Pancreas (tissue), 10 donors: Measurements from ENCODE around the gene SLC25A51. TPM values are rescaled to one million over a fixed set of nuclear protein-coding genes. Genes with fewer than 3 reads are reported as not detected.

Experiments used
- ATAC-seq, 4 donors: fragments of 200-7000 bp; cut with Tn5 transposase; one replicate each; pipeline versions ENCODE4 v1.8.0 to v1.9.1; 2020; ENCODE audit warnings: mild to moderate bottlenecking in 4 of 4, moderate library complexity in 4 of 4
- DNase-seq, 6 donors: peaks; one replicate each; pipeline ENCODE4 v3.0.0-alpha.2; 2020
- FAIRE-seq: peaks from 2 replicates; lab custom pipeline; 2012; peaks lifted over from hg19 to GRCh38; lab: Jason Lieb, UNC
- H3K27ac ChIP-seq, 4 donors: fragments of 200-600 bp; sonication (generic); 1 replicate in 3 of 4; 2 replicates in 1 of 4; pipeline versions ENCODE4 v1.5.0 to v1.8.0; 2020
- H3K27me3 ChIP-seq, 4 donors: fragments of 200-600 bp; one replicate each; pipeline ENCODE4 v1.8.0; 2021
- H3K36me3 ChIP-seq, 3 donors: fragments of 200-600 bp; sonication (generic) in 1 of 3; one replicate each; pipeline versions ENCODE4 v1.5.0 to v1.8.0; 2020 to 2021
- H3K4me1 ChIP-seq, 3 donors: fragments of 200-600 bp; one replicate each; pipeline ENCODE4 v1.8.0; 2021
- H3K4me3 ChIP-seq, 4 donors: fragments of 200-600 bp; sonication (generic) in 2 of 4; one replicate each; pipeline versions ENCODE4 v1.5.0 to v1.8.0; 2020 to 2021
- H3K9me3 ChIP-seq, 4 donors: fragments of 200-600 bp; one replicate each; pipeline ENCODE4 v1.8.0; 2021
- WGBS, 2 donors: extraction: QIAGEN DNeasy Blood & Tissue Kit; methylation state at CpG; one replicate each; pipeline ENCODE4 v1.1.7; 2013; 5-methylcytosine and 5-hydroxymethylcytosine counted together
- intact Hi-C, 3 donors: fragments of 100-400 bp; cut with DNase I; formaldehyde crosslinking; loops; one replicate each; pipeline versions ENCODE4 v1.11.1 to v1.14.2; 2022
- polyA plus RNA-seq, 2 donors: library from polyadenylated mRNA; stranded (reverse); fragments of 200-250 nt; gene quantifications; one replicate each; pipeline ENCODE4 v1.2.3, GENCODE V29; 2013
- total RNA-seq, 6 donors: library from RNA; stranded (reverse); fragmentation: NEBNext Ultra II Directional in 4 of 6; extraction: Animal tissue kit (Norgen Biotek cat#: 25700) in 4 of 6; gene quantifications; one replicate each; pipeline versions ENCODE4 v1.2.1 to v1.2.4, GENCODE V29; 2021 to 2023
- TF ChIP-seq, protein P1 (sequence below), 4 donors: fragments of 200-600 bp; sonication (generic) in 3 of 4; IDR thresholded peaks; one replicate each; pipeline versions ENCODE4 v1.5.0 to v1.8.0; 2021; ENCODE audit warnings: antibody characterized with exemption in 4 of 4
- donor health status: healthy with polysubstance abuse.
- donor health status: DM: no; HTN: no; CAD: no; lungs with moderate emphysema.
- donor health status: DM: no; HTN: no; CAD: no.
- donor health status: control.
- donor health status: control.
- donor health status: Bipolar disorder and iron deficiency.
- donor health status: DM: yes; HTN: yes; CAD: no.
- donor health status: DM: no; HTN: no; CAD: no.
- donor health status: DM: no; HTN: no; CAD: no.
- donor health status: DM: yes; HTN: yes; CAD: no.

The SLC25A51 gene
- total and polyA plus RNA-seq, 8 donors = 3.1 to 19.0 (median 13.2) TPM

DNA sequence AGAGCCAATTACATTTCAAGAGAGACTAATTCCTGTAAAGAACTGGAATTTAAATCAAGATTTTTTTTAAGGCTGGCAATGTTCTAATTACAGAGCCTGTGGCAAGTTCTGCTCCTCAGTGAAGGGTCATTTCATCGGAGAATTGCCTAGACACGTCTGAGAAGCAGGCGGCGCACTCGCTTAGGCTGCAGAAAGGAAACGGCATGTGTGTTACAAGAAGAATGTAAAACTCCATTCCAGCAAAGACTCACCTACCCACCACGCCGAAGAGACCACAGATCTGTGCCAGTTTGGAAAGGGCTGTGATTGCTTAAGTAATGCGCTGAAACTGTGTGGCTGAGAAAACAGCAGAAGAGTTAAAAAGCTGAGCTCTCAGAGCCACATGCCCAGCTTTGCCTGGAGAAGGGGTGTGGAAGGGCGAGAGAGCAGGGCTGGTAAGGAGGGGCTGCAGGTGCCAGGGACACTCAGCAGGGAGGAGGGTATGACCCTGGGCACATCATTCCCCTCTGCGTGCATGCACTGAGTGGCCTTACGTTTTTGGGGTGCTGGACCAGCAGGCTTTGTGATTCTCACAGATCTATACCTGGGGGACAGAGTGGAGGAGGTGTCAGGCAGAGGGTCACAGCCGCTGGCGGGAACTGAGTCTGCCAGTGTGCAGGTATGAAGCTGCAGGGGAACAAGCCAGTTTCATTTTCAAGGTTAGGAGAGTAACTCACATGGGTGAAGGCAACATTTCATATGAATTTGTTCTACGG is 17.8 kb upstream of the SLC25A51 start:
- DNase-seq (peak in 1 of 6 donors; percentile 53), ATAC-seq (peak in 3 of 4 donors; percentile 4 to 40 (median 8))
- H3K4me1 ChIP-seq = peaks cover 8 to 12% (median 12%) of the 10 kb centered on the region in 3 donors

DNA sequence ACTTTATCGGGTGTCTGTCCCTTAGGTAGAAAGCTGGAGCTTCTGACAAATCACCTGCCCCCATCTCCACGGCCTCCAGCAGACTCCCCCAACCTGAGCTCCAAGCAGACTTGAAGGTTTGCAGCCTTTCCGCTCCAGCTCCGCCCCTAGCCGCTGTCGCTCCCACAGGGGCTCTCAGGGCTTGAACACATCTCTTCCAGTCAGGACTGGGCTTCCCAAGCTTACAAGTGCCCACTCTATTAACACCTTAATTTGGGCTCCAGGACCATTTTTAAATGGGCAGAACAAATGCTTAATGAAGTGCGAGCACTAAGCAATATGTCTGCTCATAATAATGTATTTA is 17.2 kb upstream of the SLC25A51 start:
- WGBS, 2 donors = 93 to 96% methylated on average over 7 of the region's 7 CpGs
- ATAC-seq (no peak), FAIRE-seq (no peak), DNase-seq (peak in 1 of 6 donors; percentile 41)
- intact Hi-C loops = loop anchor here in 1 of 3 donors (10.0 kb wide), 1 partner anchor 164 kb away; no protein-coding TSS in a partner anchor
- Histone ChIP-seq H3K4me3 (no peak overlapping the region), H3K27ac (no peak overlapping the region), H3K9me3 (no peaks in the 10 kb centered on the region), H3K27me3 (no peaks in the 10 kb centered on the region), H3K36me3 (peaks cover 0 to 23% (median 5%) of the 10 kb centered on the region in 3 donors), H3K4me1 (peaks cover 8 to 12% (median 12%) of the 10 kb centered on the region in 3 donors)
- TF ChIP-seq, protein P1, sequence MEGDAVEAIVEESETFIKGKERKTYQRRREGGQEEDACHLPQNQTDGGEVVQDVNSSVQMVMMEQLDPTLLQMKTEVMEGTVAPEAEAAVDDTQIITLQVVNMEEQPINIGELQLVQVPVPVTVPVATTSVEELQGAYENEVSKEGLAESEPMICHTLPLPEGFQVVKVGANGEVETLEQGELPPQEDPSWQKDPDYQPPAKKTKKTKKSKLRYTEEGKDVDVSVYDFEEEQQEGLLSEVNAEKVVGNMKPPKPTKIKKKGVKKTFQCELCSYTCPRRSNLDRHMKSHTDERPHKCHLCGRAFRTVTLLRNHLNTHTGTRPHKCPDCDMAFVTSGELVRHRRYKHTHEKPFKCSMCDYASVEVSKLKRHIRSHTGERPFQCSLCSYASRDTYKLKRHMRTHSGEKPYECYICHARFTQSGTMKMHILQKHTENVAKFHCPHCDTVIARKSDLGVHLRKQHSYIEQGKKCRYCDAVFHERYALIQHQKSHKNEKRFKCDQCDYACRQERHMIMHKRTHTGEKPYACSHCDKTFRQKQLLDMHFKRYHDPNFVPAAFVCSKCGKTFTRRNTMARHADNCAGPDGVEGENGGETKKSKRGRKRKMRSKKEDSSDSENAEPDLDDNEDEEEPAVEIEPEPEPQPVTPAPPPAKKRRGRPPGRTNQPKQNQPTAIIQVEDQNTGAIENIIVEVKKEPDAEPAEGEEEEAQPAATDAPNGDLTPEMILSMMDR (IDR thresholded peaks at IDR 0.05) = no peak

More for the DNA sequence above, 17.8 kb upstream of the SLC25A51 start:
- TF ChIP-seq, protein P1 (IDR thresholded peaks at IDR 0.05) = no peak
- Histone ChIP-seq H3K4me3 (no peak overlapping the region), H3K27me3 (no peaks in the 10 kb centered on the region), H3K9me3 (no peaks in the 10 kb centered on the region), H3K27ac (peak overlapping the region in 3 of 4 donors; percentile 12 to 55 (median 18)), H3K36me3 (peaks cover 0 to 23% (median 5%) of the 10 kb centered on the region in 3 donors)
- no peak for FAIRE-seq
- intact Hi-C loops = loop anchor here in 1 of 3 donors (10.0 kb wide), 1 partner anchor 163 kb away; no protein-coding TSS in a partner anchor
- WGBS, 2 donors = 78% methylated on average over 15 of the region's 15 CpGs

DNA sequence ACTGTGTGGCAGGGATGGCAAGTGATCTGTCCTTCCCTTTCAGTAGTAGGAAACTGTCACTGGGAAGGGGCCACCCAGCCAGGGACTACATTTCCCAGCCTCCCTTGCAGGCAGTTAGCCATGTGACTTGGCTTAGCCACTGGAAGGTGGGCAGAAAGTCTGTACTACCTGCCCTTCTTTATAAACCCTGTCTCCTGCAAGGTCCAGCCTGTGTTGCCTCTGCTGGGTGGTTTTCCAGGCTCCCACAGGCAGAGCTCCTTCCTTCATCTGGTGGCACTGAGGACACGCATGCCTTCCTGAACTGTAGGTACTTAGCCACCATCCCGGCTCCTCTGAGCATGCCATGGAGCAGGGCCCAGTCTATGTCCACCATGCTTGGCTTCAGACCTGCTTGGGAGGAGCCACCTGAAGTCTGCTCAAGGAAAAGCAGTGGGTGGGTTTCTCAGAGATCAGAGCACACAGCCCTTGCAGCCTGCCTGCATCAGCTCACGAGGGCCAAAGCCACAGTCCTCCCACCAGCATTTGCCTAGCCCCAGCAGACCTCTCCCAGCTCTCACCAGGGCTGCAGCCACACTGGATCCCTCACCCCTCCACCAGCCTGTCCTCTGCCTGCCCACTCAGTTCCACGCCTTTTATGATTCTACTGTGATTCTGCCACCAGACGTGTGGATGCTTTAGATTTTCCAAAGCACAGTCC is 16.7 kb upstream of the SLC25A51 start:
- H3K27me3 ChIP-seq = no peaks in the 10 kb centered on the region
- no peak overlapping the region for H3K4me3 ChIP-seq
- H3K9me3 ChIP-seq = no peaks in the 10 kb centered on the region
- ATAC-seq = peak in 3 of 4 donors; percentile 21 to 50 (median 49)
- WGBS, 2 donors = 95% methylated on average over 5 of the region's 5 CpGs
- DNase-seq = peak in 1 of 6 donors; percentile 11
- no peak overlapping the region for H3K27ac ChIP-seq
- TF ChIP-seq, protein P1 (IDR thresholded peaks at IDR 0.05) = no peak
- peaks cover 0 to 23% (median 5%) of the 10 kb centered on the region in 3 donors for H3K36me3 ChIP-seq
- intact Hi-C loops = loop anchor here in 1 of 3 donors (10.0 kb wide), 1 partner anchor 164 kb away; no protein-coding TSS in a partner anchor
- H3K4me1 ChIP-seq = peaks cover 8 to 12% (median 12%) of the 10 kb centered on the region in 3 donors
- FAIRE-seq = no peak

DNA sequence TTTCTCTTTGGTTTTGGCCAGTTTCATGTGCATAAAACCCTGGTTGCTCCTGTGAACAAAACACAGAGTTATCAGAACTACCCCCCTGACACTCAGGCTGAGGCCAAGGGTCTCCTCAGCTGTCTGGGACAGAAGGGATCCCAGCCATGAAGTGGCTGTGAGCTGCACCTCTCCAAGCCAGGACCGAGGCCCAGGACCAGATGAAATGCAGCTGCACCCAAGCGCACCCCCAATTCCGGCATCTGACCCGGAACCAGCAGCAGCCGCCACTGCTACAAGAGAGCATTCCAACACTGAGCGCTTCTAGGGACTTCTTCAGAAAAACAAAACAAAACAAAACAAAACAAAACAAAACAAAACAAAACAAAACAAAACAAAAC is 16.0 kb upstream of the SLC25A51 start:
- ATAC-seq (no peak), FAIRE-seq (no peak), DNase-seq (no peak)
- Histone ChIP-seq H3K4me1 (peaks cover 8 to 12% (median 12%) of the 10 kb centered on the region in 3 donors), H3K9me3 (no peaks in the 10 kb centered on the region), H3K27me3 (no peaks in the 10 kb centered on the region), H3K36me3 (peaks cover 0 to 23% (median 5%) of the 10 kb centered on the region in 3 donors), H3K27ac (no peak overlapping the region), H3K4me3 (no peak overlapping the region)
- WGBS, 2 donors = 89 to 92% methylated on average over 6 of the region's 6 CpGs
- intact Hi-C loops = loop anchor here (5.0 to 10.0 kb wide), 5 partner anchors 55 to 445 kb away; partner anchors contain the start of gene SHB (in 2 of the 3)
- TF ChIP-seq, protein P1 (IDR thresholded peaks at IDR 0.05) = no peak
